HepG2 (cell line): ENCODE measurements around the gene SURF2. TPM values are rescaled to one million over a fixed set of nuclear protein-coding genes. Genes with fewer than 3 reads are reported as not detected.

Source experiments
- ATAC-seq: fragments of 200-7000 bp; cut with Tn5 transposase; 3 replicates; pipeline ENCODE4 v1.9.1; 2020; ENCODE audit warnings: mild to moderate bottlenecking, moderate library complexity
- BruUV-seq: library from RNA; stranded (reverse); fragments of 400-500 nt; replicated peaks from 2 replicates; lab custom pipeline; 2021; lab: Mats Ljungman, UMichigan
- CTCF ChIA-PET: fragments of 300-600 bp; formaldehyde crosslinking; extraction: SDS; loops from one replicate; lab custom pipeline; 2021; ENCODE audit warnings: low total read pairs, inconsistent platforms, low intra/inter-chr PET ratio; lab: Yijun Ruan, JAX
- POLR2A ChIA-PET: fragments of 350-600 bp; sonication (Branson Sonifier 250); formaldehyde crosslinking; loops from one replicate; lab custom pipeline; 2020; ENCODE audit warnings: antibody characterized with exemption, inconsistent platforms; lab: Yijun Ruan, JAX
- DNase-seq: peaks from one replicate; pipeline ENCODE4 v3.0.0-alpha.2; 2015; ENCODE audit warnings: low spot score
- FAIRE-seq: peaks from 3 replicates; lab custom pipeline; 2011; peaks lifted over from hg19 to GRCh38; lab: Jason Lieb, UNC
- H2AFZ ChIP-seq: one replicate; pipeline ENCODE4 v1.6.1; 2011; ENCODE audit warnings: low read length, inconsistent platforms
- H3K27ac ChIP-seq: fragments of 300-600 bp; 3 replicates; pipeline ENCODE4 v1.8.0; 2011; ENCODE audit warnings: mixed run types, mild to moderate bottlenecking, mixed read lengths, low read length, inconsistent platforms; ENCODE audit not compliant: insufficient read depth; ENCODE audit errors: extremely low read length
- H3K27me3 ChIP-seq, 2 experiments: fragments of 200-600 bp in 1 of 2; 2 replicates in 1 of 2; 3 replicates in 1 of 2; pipeline versions ENCODE4 v1.6.0 to v1.8.0; 2011; ENCODE audit warnings: low read length in 2 of 2, mild to moderate bottlenecking in 2 of 2, moderate library complexity in 2 of 2, inconsistent platforms in 1 of 2; ENCODE audit not compliant: insufficient read depth in 2 of 2, control insufficient read depth in 1 of 2
- H3K36me3 ChIP-seq, 2 experiments: fragments of 200-600 bp in 1 of 2; replicated peaks in 1 of 2; 2 replicates in 1 of 2; 3 replicates in 1 of 2; pipeline versions ENCODE4 v1.5.1 to v1.8.0; 2011; ENCODE audit warnings: low read length in 2 of 2, inconsistent platforms in 1 of 2; ENCODE audit not compliant: insufficient read depth in 2 of 2, control insufficient read depth in 1 of 2
- H3K4me1 ChIP-seq: 2 replicates; pipeline ENCODE4 v1.5.1; 2012; ENCODE audit warnings: low read length, inconsistent platforms; ENCODE audit not compliant: insufficient read depth
- H3K4me2 ChIP-seq: 2 replicates; pipeline ENCODE4 v1.6.0; 2011; ENCODE audit warnings: low read depth, low read length, inconsistent platforms
- H3K4me3 ChIP-seq, 3 experiments: fragments of 200-600 bp in 1 of 3; sonication (generic), shearing (Covaris generic) in 1 of 3; replicated peaks in 1 of 3; 2 replicates each; pipeline ENCODE4 v1.5.1; 2011 to 2016; ENCODE audit warnings: low read length in 3 of 3, inconsistent platforms in 2 of 3, low read depth in 2 of 3, mild to moderate bottlenecking in 2 of 3, control low read depth in 1 of 3, mixed read lengths in 1 of 3; ENCODE audit not compliant: insufficient read depth in 1 of 3
- H3K79me2 ChIP-seq: one replicate; pipeline ENCODE4 v1.6.1; 2011; ENCODE audit warnings: low read length, inconsistent platforms; ENCODE audit not compliant: insufficient read depth
- H3K9ac ChIP-seq: 2 replicates; pipeline ENCODE4 v1.6.0; 2011; ENCODE audit warnings: mild to moderate bottlenecking, low read depth, low read length, inconsistent platforms; ENCODE audit not compliant: insufficient read depth
- H3K9me3 ChIP-seq: 2 replicates; pipeline ENCODE4 v1.5.1; 2012; ENCODE audit warnings: mild to moderate bottlenecking, low read length
- H4K20me1 ChIP-seq: 2 replicates; pipeline ENCODE4 v1.6.0; 2011; ENCODE audit warnings: inconsistent platforms, mild to moderate bottlenecking, low read length, moderate library complexity; ENCODE audit not compliant: insufficient read depth
- CC2D1A ChIP-seq: sonication (generic); formaldehyde crosslinking; IDR thresholded peaks from 2 replicates; pipeline ENCODE4 v1.8.1; 2023; ENCODE audit warnings: mild to moderate bottlenecking, missing genetic modification reagents
- CCDC6 ChIP-seq: sonication (generic); formaldehyde crosslinking; IDR thresholded peaks from 2 replicates; pipeline ENCODE4 v1.8.1; 2022; ENCODE audit warnings: mild to moderate bottlenecking, missing genetic modification reagents, moderate library complexity
- CENPT ChIP-seq: sonication (generic); formaldehyde crosslinking; IDR thresholded peaks from 2 replicates; pipeline ENCODE4 v1.8.0; 2022; ENCODE audit warnings: low read depth, mild to moderate bottlenecking, moderate library complexity, missing genetic modification reagents
- HES4 ChIP-seq: sonication (generic); formaldehyde crosslinking; IDR thresholded peaks from 2 replicates; pipeline ENCODE4 v1.9.0; 2021; ENCODE audit warnings: mild to moderate bottlenecking, missing genetic modification reagents, borderline replicate concordance
- JDP2 ChIP-seq: sonication (generic); formaldehyde crosslinking; IDR thresholded peaks from 2 replicates; pipeline ENCODE4 v1.8.1; 2022; ENCODE audit warnings: missing genetic modification reagents, borderline replicate concordance
- NR2C2 ChIP-seq: sonication (generic); formaldehyde crosslinking; IDR thresholded peaks from 2 replicates; pipeline ENCODE4 v1.4.0; 2020; ENCODE audit warnings: missing genetic modification reagents, mild to moderate bottlenecking, moderate library complexity, borderline replicate concordance
- SATB2 ChIP-seq: sonication (generic); formaldehyde crosslinking; IDR thresholded peaks from 2 replicates; pipeline ENCODE4 v1.5.0; 2020; ENCODE audit warnings: missing genetic modification reagents
- SMYD3 ChIP-seq: sonication (generic); formaldehyde crosslinking; IDR thresholded peaks from 2 replicates; pipeline ENCODE4 v1.8.1; 2023; ENCODE audit warnings: mild to moderate bottlenecking, missing genetic modification reagents
- SOX6 ChIP-seq, 2 experiments: fragments of 450-650 bp in 1 of 2; sonication (generic) in 1 of 2; formaldehyde crosslinking in 1 of 2; IDR thresholded peaks; 2 replicates each; pipeline versions ENCODE4 v1.4.0 to v1.6.1; 2017 to 2020; ENCODE audit warnings: antibody characterized with exemption in 1 of 2, mild to moderate bottlenecking in 1 of 2, missing genetic modification reagents in 1 of 2
- WIZ ChIP-seq: sonication (generic); formaldehyde crosslinking; IDR thresholded peaks from 2 replicates; pipeline ENCODE4 v1.5.1; 2020; ENCODE audit warnings: mild to moderate bottlenecking, missing genetic modification reagents
- ZBTB3 ChIP-seq: sonication (generic); formaldehyde crosslinking; IDR thresholded peaks from 2 replicates; pipeline ENCODE4 v1.4.0; 2020; ENCODE audit warnings: low read depth, mild to moderate bottlenecking, moderate library complexity, missing genetic modification reagents, borderline replicate concordance
- ZEB1 ChIP-seq: IDR thresholded peaks from 2 replicates; pipeline ENCODE4 v1.6.1; 2012; ENCODE audit warnings: mild to moderate bottlenecking, low read depth, inconsistent platforms; ENCODE audit not compliant: insufficient replicate concordance
- ZNF235 ChIP-seq: sonication (generic); formaldehyde crosslinking; IDR thresholded peaks from 2 replicates; pipeline ENCODE4 v1.8.1; 2023; ENCODE audit warnings: mild to moderate bottlenecking, missing genetic modification reagents, borderline replicate concordance
- ZNF282 ChIP-seq: fragments of 450-650 bp; IDR thresholded peaks from 2 replicates; pipeline ENCODE4 v1.6.1; 2018; ENCODE audit not compliant: partially characterized antibody
- ZNF567 ChIP-seq: sonication (generic); formaldehyde crosslinking; IDR thresholded peaks from 2 replicates; pipeline ENCODE4 v1.8.1; 2023; ENCODE audit warnings: mild to moderate bottlenecking, missing genetic modification reagents, borderline replicate concordance
- WGBS: methylation state at CpG from one replicate; pipeline ENCODE4 v1.1.6; 2017; ENCODE audit warnings: low lambda C conversion rate; 5-methylcytosine and 5-hydroxymethylcytosine counted together
- in situ Hi-C: cut with HindIII; loops from 2 replicates; pipeline ENCODE4 v1.10.0; 2017; ENCODE audit warnings: low pct_unique_long_range_greater_than_20kb; ENCODE audit not compliant: extremely low pct_ligation_motif_present
- intact Hi-C: fragments of 100-400 bp; cut with micrococcal nuclease; formaldehyde crosslinking; loops from one replicate; pipeline ENCODE4 v1.10.0; 2022; ENCODE audit not compliant: unreplicated experiment
- polyA plus RNA-seq, 8 experiments: library from polyadenylated mRNA; depleted of rRNA in 3 of 8; stranded (reverse) in 7 of 8; unstranded in 1 of 8; fragments of >200 nt; fragmentation: Illumina TruSeq in 4 of 8; extraction: Trizol in 4 of 8; gene quantifications; 2 replicates each; pipeline versions ENCODE4 v1.2.1 to v1.2.3, GENCODE V29; 2011 to 2016; ENCODE audit warnings: low read depth in 4 of 8, missing spikeins in 1 of 8, mixed read lengths in 1 of 8; ENCODE audit not compliant: insufficient read depth in 1 of 8
- total RNA-seq, 5 experiments: library from RNA; depleted of rRNA; stranded (reverse); fragments of >200 nt; fragmentation: Illumina TruSeq; extraction: Trizol; gene quantifications; 2 replicates each; pipeline ENCODE4 v1.2.3, GENCODE V29; 2016; ENCODE audit warnings: low read depth in 1 of 5
- TF ChIP-seq, protein P1 (sequence below): sonication (generic); formaldehyde crosslinking; IDR thresholded peaks from 2 replicates; pipeline ENCODE4 v1.4.0; 2020; ENCODE audit warnings: missing genetic modification reagents
- TF ChIP-seq, protein P2 (sequence below): sonication (generic); formaldehyde crosslinking; IDR thresholded peaks from 2 replicates; pipeline ENCODE4 v1.4.0; 2020; ENCODE audit warnings: missing genetic modification reagents

The SURF2 gene
- total and polyA plus RNA-seq, 2 of the 13 experiments (the other 11 are each of a cell fraction or from before 2014, with no cell fraction given): 6.3 to 13.6 TPM

DNA sequence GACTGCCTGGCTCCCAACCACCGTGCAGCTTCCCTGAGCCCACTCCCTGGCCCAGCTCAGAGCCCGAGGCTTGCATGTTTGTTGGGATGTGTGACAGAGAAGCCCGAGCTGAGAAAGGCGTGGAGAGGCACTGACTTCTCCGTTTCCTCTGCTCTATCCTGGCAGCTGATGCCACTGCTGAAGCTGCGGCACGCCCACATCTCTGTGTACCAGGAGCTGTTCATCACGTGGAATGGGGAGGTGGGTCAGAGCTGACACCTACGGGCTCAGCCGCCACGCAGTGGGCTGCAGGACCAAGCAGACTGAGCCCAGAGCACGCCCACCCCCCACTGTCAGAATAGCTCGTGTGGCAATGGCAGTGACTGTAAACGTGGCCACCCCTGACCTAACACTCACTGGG is 29.1 kb downstream of the SURF2 start:
- no peaks in the 10 kb centered on the region for H3K36me3 ChIP-seq
- H3K27me3 ChIP-seq: no peaks in the 10 kb centered on the region
- H2AFZ ChIP-seq: no peak overlapping the region
- POLR2A ChIA-PET: interaction anchor here (0.9 to 3.7 kb wide), 7 partner anchors 9 to 74 kb away, joined by 4 to 18 read pairs (median 5); partner anchors contain the start of genes MED22, RPL7A, STKLD1 and SURF1
- FAIRE-seq (no peak), ATAC-seq (no peak)
- no peaks in the 10 kb centered on the region for H3K79me2 ChIP-seq
- no peaks in the 10 kb centered on the region for H4K20me1 ChIP-seq
- intact Hi-C loops (no loop called here), in situ Hi-C loops (no loop called here)
- BruUV-seq: no TSS peak
- H3K4me2 ChIP-seq: peak overlapping the region; percentile 78
- H3K9ac ChIP-seq: no peak overlapping the region; the same call in 1 of the 2 replicates
- H3K9me3 ChIP-seq: peaks cover 10% of the 10 kb centered on the region; the same call in 1 of the 2 replicates
- peak overlapping the region in 1 of 3 experiments; percentile 52; a peak in 1 of 6 replicates for H3K4me3 ChIP-seq
- TF ChIP-seq ZBTB3 (no peak), ZNF282 (no peak), ZNF567 (0 out of 2 replicates have a peak, but pooled peaks have one; percentile 3), ZEB1 (no peak), WIZ (CRISPR knock-in tag) (0 out of 2 replicates have a peak, but pooled peaks have one; percentile 12)
- TF ChIP-seq, all 625 proteins: peak for 2
- CTCF ChIA-PET: no interaction called here
- H3K27ac ChIP-seq: no peak overlapping the region
- 82% methylated on average over 7 of the region's 14 CpGs for WGBS
- DNase-seq: no peak
- peaks cover 68% of the 10 kb centered on the region for H3K4me1 ChIP-seq

DNA sequence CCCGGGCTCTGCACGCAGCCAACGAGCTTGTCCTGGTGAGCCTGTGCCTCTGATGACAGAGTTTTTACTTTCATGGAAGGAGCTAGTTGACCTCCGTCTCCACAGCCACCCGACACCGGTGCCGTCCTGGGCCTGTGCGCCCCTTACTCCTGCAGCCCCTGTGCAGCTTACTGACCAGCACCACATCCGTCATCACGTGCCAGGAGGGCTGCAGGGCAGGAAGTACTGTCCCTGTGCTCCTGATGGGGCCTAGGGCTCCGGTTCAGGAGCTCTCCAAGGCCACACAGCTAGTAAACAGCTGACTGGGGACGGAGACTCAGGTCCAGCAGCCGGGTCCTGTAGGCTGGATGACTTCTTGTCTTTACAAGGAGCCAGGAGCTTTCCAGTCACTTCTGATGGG is 30.0 kb downstream of the SURF2 start:
- ATAC-seq: peak; percentile 67
- no peak for FAIRE-seq
- POLR2A ChIA-PET: interaction anchor here (0.8 to 3.7 kb wide), 7 partner anchors 8 to 73 kb away, joined by 3 to 18 read pairs (median 5); partner anchors contain the start of genes CACFD1, MED22, RPL7A and STKLD1
- H3K27ac ChIP-seq: peak overlapping the region; percentile 7
- peaks cover 10% of the 10 kb centered on the region; the same call in 1 of the 2 replicates for H3K9me3 ChIP-seq
- intact Hi-C loops (no loop called here), in situ Hi-C loops (no loop called here)
- WGBS: 4% methylated on average over 3 of the region's 13 CpGs
- peaks cover 75% of the 10 kb centered on the region for H3K4me1 ChIP-seq
- no peak overlapping the region for H3K9ac ChIP-seq
- peak overlapping the region in 1 of 3 experiments; percentile 26; a peak in 1 of 6 replicates for H3K4me3 ChIP-seq
- H3K27me3 ChIP-seq: no peaks in the 10 kb centered on the region
- peak; percentile 43 for DNase-seq
- no peaks in the 10 kb centered on the region for H3K79me2 ChIP-seq
- CTCF ChIA-PET: no interaction called here
- H2AFZ ChIP-seq: no peak overlapping the region
- peak overlapping the region; percentile 62 for H3K4me2 ChIP-seq
- no peaks in the 10 kb centered on the region for H3K36me3 ChIP-seq
- BruUV-seq: no TSS peak
- H4K20me1 ChIP-seq: no peaks in the 10 kb centered on the region
- no peak for TF ChIP-seq JDP2 (CRISPR knock-in tag)
- no peak for TF ChIP-seq HES4
- TF ChIP-seq NR2C2 (CRISPR knock-in tag): no peak
- TF ChIP-seq CENPT: no peak
- TF ChIP-seq CC2D1A: no peak
- no peak for TF ChIP-seq CCDC6 (CRISPR knock-in tag)
- no peak for TF ChIP-seq SMYD3
- TF ChIP-seq SOX6 (IDR thresholded peaks at IDR 0.05): no peak
- peak; percentile 44 for TF ChIP-seq SOX6 (CRISPR knock-in tag; IDR thresholded peaks at IDR 0.05)
- TF ChIP-seq ZNF235 (CRISPR knock-in tag): no peak
- no peak for TF ChIP-seq SATB2 (CRISPR knock-in tag)
- TF ChIP-seq, protein P1, sequence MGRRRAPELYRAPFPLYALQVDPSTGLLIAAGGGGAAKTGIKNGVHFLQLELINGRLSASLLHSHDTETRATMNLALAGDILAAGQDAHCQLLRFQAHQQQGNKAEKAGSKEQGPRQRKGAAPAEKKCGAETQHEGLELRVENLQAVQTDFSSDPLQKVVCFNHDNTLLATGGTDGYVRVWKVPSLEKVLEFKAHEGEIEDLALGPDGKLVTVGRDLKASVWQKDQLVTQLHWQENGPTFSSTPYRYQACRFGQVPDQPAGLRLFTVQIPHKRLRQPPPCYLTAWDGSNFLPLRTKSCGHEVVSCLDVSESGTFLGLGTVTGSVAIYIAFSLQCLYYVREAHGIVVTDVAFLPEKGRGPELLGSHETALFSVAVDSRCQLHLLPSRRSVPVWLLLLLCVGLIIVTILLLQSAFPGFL: no peak
- TF ChIP-seq, protein P2, sequence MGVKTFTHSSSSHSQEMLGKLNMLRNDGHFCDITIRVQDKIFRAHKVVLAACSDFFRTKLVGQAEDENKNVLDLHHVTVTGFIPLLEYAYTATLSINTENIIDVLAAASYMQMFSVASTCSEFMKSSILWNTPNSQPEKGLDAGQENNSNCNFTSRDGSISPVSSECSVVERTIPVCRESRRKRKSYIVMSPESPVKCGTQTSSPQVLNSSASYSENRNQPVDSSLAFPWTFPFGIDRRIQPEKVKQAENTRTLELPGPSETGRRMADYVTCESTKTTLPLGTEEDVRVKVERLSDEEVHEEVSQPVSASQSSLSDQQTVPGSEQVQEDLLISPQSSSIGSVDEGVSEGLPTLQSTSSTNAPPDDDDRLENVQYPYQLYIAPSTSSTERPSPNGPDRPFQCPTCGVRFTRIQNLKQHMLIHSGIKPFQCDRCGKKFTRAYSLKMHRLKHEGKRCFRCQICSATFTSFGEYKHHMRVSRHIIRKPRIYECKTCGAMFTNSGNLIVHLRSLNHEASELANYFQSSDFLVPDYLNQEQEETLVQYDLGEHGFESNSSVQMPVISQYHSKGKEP: no peak
